Nephron (organoid): ENCODE data around the gene FBXL15.
A peak's percentile ranks its signal among the peaks of the same experiment; 100 is the strongest.

Experiments
- H3K27ac Mint-ChIP-seq, 3 experiments: 2 replicates each; pipeline ENCODE4 v1.8.0; 2020; ENCODE audit warnings: mixed read lengths in 3 of 3, mild to moderate bottlenecking in 2 of 3, moderate library complexity in 1 of 3
- H3K27me3 Mint-ChIP-seq: 2 replicates; pipeline ENCODE4 v1.8.0; 2021; ENCODE audit warnings: low read depth, mild to moderate bottlenecking, moderate library complexity, mixed read lengths
- H3K36me3 Mint-ChIP-seq: 2 replicates; pipeline ENCODE4 v1.8.0; 2020; ENCODE audit warnings: low read depth, mixed read lengths
- H3K4me1 Mint-ChIP-seq: 2 replicates; pipeline ENCODE4 v1.8.0; 2020; ENCODE audit warnings: mixed read lengths
- H3K4me3 Mint-ChIP-seq, 3 experiments: 2 replicates each; pipeline ENCODE4 v1.8.0; 2020; ENCODE audit warnings: mild to moderate bottlenecking in 3 of 3, mixed read lengths in 3 of 3, moderate library complexity in 2 of 3
- H3K9me3 Mint-ChIP-seq: 2 replicates; pipeline ENCODE4 v1.8.0; 2020; ENCODE audit warnings: mixed read lengths
- CTCF ChIP-seq, 3 experiments: fragments of 200-600 bp; sonication (generic); IDR thresholded peaks; one replicate each; pipeline ENCODE4 v1.5.0; 2021; ENCODE audit warnings: antibody characterized with exemption in 3 of 3; ENCODE audit not compliant: unreplicated experiment in 3 of 3

FBXL15 gene

GRCh38 chr10:102403115-102403514, 17.5 kb upstream of the FBXL15 start:
- H3K9me3 Mint-ChIP-seq, result no peaks in the 10 kb centered on the region
- H3K27me3 Mint-ChIP-seq, result peaks cover 15% of the 10 kb centered on the region
- H3K27ac Mint-ChIP-seq, result no peak overlapping the region
- no peaks in the 10 kb centered on the region for H3K36me3 Mint-ChIP-seq
- peaks cover 12% of the 10 kb centered on the region for H3K4me1 Mint-ChIP-seq
- TF ChIP-seq CTCF (IDR thresholded peaks at IDR 0.05; ENCODE audit: unreplicated experiment in 3 of 3), result no peak
- no peak overlapping the region for H3K4me3 Mint-ChIP-seq

- H3K27me3 Mint-ChIP-seq, result peaks cover 23% of the 10 kb centered on the region
- H3K9me3 Mint-ChIP-seq, result no peaks in the 10 kb centered on the region
- peaks cover 15% of the 10 kb centered on the region for H3K4me1 Mint-ChIP-seq
- no peak overlapping the region for H3K4me3 Mint-ChIP-seq
- no peak for TF ChIP-seq CTCF (IDR thresholded peaks at IDR 0.05; ENCODE audit: unreplicated experiment in 3 of 3)
- H3K36me3 Mint-ChIP-seq, result no peaks in the 10 kb centered on the region
- no peak overlapping the region for H3K27ac Mint-ChIP-seq
Observed at GRCh38 chr10:102404361-102405107, 16.1 kb upstream of the FBXL15 start.

GRCh38 chr10:102405108-102405571, 15.5 kb upstream of the FBXL15 start:
- Mint-ChIP-seq H3K27ac (no peak overlapping the region), H3K4me3 (no peak overlapping the region), H3K36me3 (no peaks in the 10 kb centered on the region), H3K4me1 (peaks cover 22% of the 10 kb centered on the region), H3K9me3 (no peaks in the 10 kb centered on the region), H3K27me3 (peaks cover 29% of the 10 kb centered on the region)
- TF ChIP-seq CTCF (IDR thresholded peaks at IDR 0.05; ENCODE audit: unreplicated experiment in 3 of 3), result no peak

- Mint-ChIP-seq H3K27ac (no peak overlapping the region), H3K9me3 (no peaks in the 10 kb centered on the region), H3K27me3 (peaks cover 30% of the 10 kb centered on the region), H3K36me3 (no peaks in the 10 kb centered on the region), H3K4me1 (peaks cover 23% of the 10 kb centered on the region), H3K4me3 (peak overlapping the region in 1 of 3 experiments; percentile 49)
- no peak for TF ChIP-seq CTCF (IDR thresholded peaks at IDR 0.05; ENCODE audit: unreplicated experiment in 3 of 3)
Observed at GRCh38 chr10:102405632-102406031, 15.0 kb upstream of the FBXL15 start.

GRCh38 chr10:102406815-102407214, 13.8 kb upstream of the FBXL15 start:
- Mint-ChIP-seq H3K4me1 (peaks cover 31% of the 10 kb centered on the region), H3K36me3 (no peaks in the 10 kb centered on the region), H3K27ac (no peak overlapping the region), H3K27me3 (peaks cover 40% of the 10 kb centered on the region), H3K4me3 (peak overlapping the region; percentile 59 to 89 (median 79)), H3K9me3 (no peaks in the 10 kb centered on the region)
- TF ChIP-seq CTCF (IDR thresholded peaks at IDR 0.05; ENCODE audit: unreplicated experiment in 3 of 3), result no peak
